Fibroblast of pulmonary artery (primary cell): Measurements from ENCODE around the gene CEP162.
"Not testable (repeated sequence)": the region's sequence is repeated elsewhere in the genome, so short reads cannot be mapped to it uniquely, and the experiment has no call there.

Source experiments
- DNase-seq: peaks from one replicate; pipeline ENCODE4 v3.0.0-alpha.2; 2010; ENCODE audit warnings: low read depth
- H3K4me3 ChIP-seq: replicated peaks from 2 replicates; pipeline ENCODE4 v1.5.1; 2011; ENCODE audit warnings: low read depth, mild to moderate bottlenecking, control low read depth, low read length, moderate library complexity
- CTCF ChIP-seq: IDR thresholded peaks from 2 replicates; pipeline ENCODE4 v1.5.1; 2011; ENCODE audit warnings: mild to moderate bottlenecking, control low read depth, low read length, inconsistent platforms; ENCODE audit errors: missing control alignments

The CEP162 gene

GRCh38 chr6:84204011-84204410, 23.4 kb downstream of the CEP162 start:
- no peak overlapping the region for H3K4me3 ChIP-seq
- no peak for DNase-seq
- no peak for TF ChIP-seq CTCF

GRCh38 chr6:84199987-84200386, 27.5 kb downstream of the CEP162 start:
- not testable (repeated sequence) for H3K4me3 ChIP-seq, DNase-seq

- H3K4me3 ChIP-seq: no peak overlapping the region
- TF ChIP-seq CTCF: no peak
- no peak for DNase-seq
Observed at GRCh38 chr6:84197708-84198107, 29.7 kb downstream of the CEP162 start.

- H3K4me3 ChIP-seq: no peak overlapping the region
- TF ChIP-seq CTCF: no peak
- DNase-seq: peak; percentile 49
Observed at GRCh38 chr6:84193114-84193708, 34.2 kb downstream of the CEP162 start.

- no peak for DNase-seq
- no peak for TF ChIP-seq CTCF
- no peak overlapping the region for H3K4me3 ChIP-seq
Observed at GRCh38 chr6:84191802-84192201, 35.6 kb downstream of the CEP162 start.

- DNase-seq, H3K4me3 ChIP-seq: not testable (repeated sequence)
Observed at GRCh38 chr6:84189356-84189755, 38.1 kb downstream of the CEP162 start.

GRCh38 chr6:84183430-84183829, 44.0 kb downstream of the CEP162 start:
- DNase-seq: no peak

More at GRCh38 chr6:84183430-84183829, 44.0 kb downstream of the CEP162 start:
- H3K4me3 ChIP-seq: no peak overlapping the region
- no peak for TF ChIP-seq CTCF
